IMR-90 (cell line): ENCODE data around the gene ERBB4. TPM values are rescaled to one million over a fixed set of nuclear protein-coding genes. Genes with fewer than 3 reads are reported as not detected.

Source experiments
- ATAC-seq: fragments of 200-7000 bp; cut with Tn5 transposase; 2 replicates; pipeline ENCODE4 v1.9.1; 2020; ENCODE audit warnings: low read depth, mild to moderate bottlenecking, moderate library complexity
- BruUV-seq: library from RNA; stranded (reverse); fragments of 400-500 nt; replicated peaks from 2 replicates; lab custom pipeline; 2021; lab: Mats Ljungman, UMichigan
- CTCF ChIA-PET: fragments of 300-600 bp; formaldehyde crosslinking; extraction: SDS; loops from one replicate; lab custom pipeline; 2021; ENCODE audit warnings: antibody characterized with exemption; lab: Yijun Ruan, JAX
- POLR2A ChIA-PET: fragments of 300-600 bp; sonication (Branson Sonifier 250); formaldehyde crosslinking; loops from one replicate; lab custom pipeline; 2022; ENCODE audit warnings: antibody characterized with exemption; ENCODE audit not compliant: unreplicated experiment; lab: Charles Lee
- DNase-seq: peaks from one replicate; pipeline ENCODE4 v3.0.0; 2013
- H2AFZ ChIP-seq: replicated peaks from 2 replicates; pipeline ENCODE3; 2013; ENCODE audit warnings: low read length, mild to moderate bottlenecking; ENCODE audit not compliant: poor library complexity
- H2AK5ac ChIP-seq: 2 replicates; pipeline ENCODE4 v1.6.1; 2013; ENCODE audit warnings: low read depth, low read length, inconsistent platforms
- H2AK9ac ChIP-seq: replicated peaks from 2 replicates; pipeline ENCODE3; 2013; ENCODE audit warnings: mild to moderate bottlenecking, low read depth, low read length, moderate library complexity; ENCODE audit not compliant: poor library complexity
- H2BK120ac ChIP-seq: 2 replicates; pipeline ENCODE4 v1.6.1; 2013; ENCODE audit warnings: low read depth, low read length, inconsistent platforms
- H2BK15ac ChIP-seq: 3 replicates; pipeline ENCODE4 v1.6.1; 2013; ENCODE audit warnings: low read depth, low read length, inconsistent platforms
- H2BK20ac ChIP-seq: 2 replicates; pipeline ENCODE4 v1.6.1; 2013; ENCODE audit warnings: low read depth, mild to moderate bottlenecking, inconsistent platforms, low read length, moderate library complexity
- H2BK5ac ChIP-seq: 2 replicates; pipeline ENCODE4 v1.6.1; 2013; ENCODE audit warnings: mild to moderate bottlenecking, low read depth, low read length, inconsistent platforms; ENCODE audit not compliant: poor library complexity, severe bottlenecking
- H3K14ac ChIP-seq: replicated peaks from 2 replicates; pipeline ENCODE4 v1.6.1; 2013; ENCODE audit warnings: low read depth, low read length, inconsistent platforms
- H3K18ac ChIP-seq: 2 replicates; pipeline ENCODE4 v1.6.1; 2013; ENCODE audit warnings: low read depth, low read length, control low read depth
- H3K23ac ChIP-seq: 2 replicates; pipeline ENCODE4 v1.6.1; 2013; ENCODE audit warnings: low read depth, low read length, inconsistent platforms
- H3K27ac ChIP-seq: 2 replicates; pipeline ENCODE4 v1.5.1; 2013; ENCODE audit warnings: mild to moderate bottlenecking, control low read depth, low read length; ENCODE audit not compliant: insufficient read depth
- H3K27me3 ChIP-seq: 2 replicates; pipeline ENCODE4 v1.6.1; 2013; ENCODE audit warnings: low read length; ENCODE audit not compliant: control insufficient read depth, insufficient read depth
- H3K36me3 ChIP-seq: 2 replicates; pipeline ENCODE4 v1.6.1; 2013; ENCODE audit warnings: low read length, mixed read lengths; ENCODE audit not compliant: control insufficient read depth, insufficient read depth
- H3K4ac ChIP-seq: 2 replicates; pipeline ENCODE4 v1.6.1; 2013; ENCODE audit warnings: low read depth, low read length, inconsistent platforms
- H3K4me1 ChIP-seq: 2 replicates; pipeline ENCODE4 v1.6.1; 2013; ENCODE audit warnings: low read length, mixed read lengths; ENCODE audit not compliant: control insufficient read depth, insufficient read depth
- H3K4me2 ChIP-seq: 2 replicates; pipeline ENCODE4 v1.6.1; 2013; ENCODE audit warnings: low read depth, mild to moderate bottlenecking, control low read depth, low read length, moderate library complexity
- H3K4me3 ChIP-seq: 2 replicates; pipeline ENCODE4 v1.5.1; 2013; ENCODE audit warnings: low read depth, mild to moderate bottlenecking, control low read depth, low read length, moderate library complexity; ENCODE audit not compliant: insufficient read depth
- H3K56ac ChIP-seq: 2 replicates; pipeline ENCODE4 v1.6.1; 2013; ENCODE audit warnings: low read length, inconsistent platforms; ENCODE audit not compliant: insufficient read depth; ENCODE audit errors: extremely low read depth
- H3K79me1 ChIP-seq, 2 experiments: 2 replicates each; pipeline ENCODE4 v1.6.1; 2013; ENCODE audit warnings: low read length in 2 of 2, inconsistent platforms in 1 of 2, low read depth in 1 of 2
- H3K9ac ChIP-seq: 2 replicates; pipeline ENCODE4 v1.6.1; 2013; ENCODE audit warnings: low read depth, low read length, control low read depth
- H3K9me1 ChIP-seq: 2 replicates; pipeline ENCODE4 v1.6.1; 2013; ENCODE audit warnings: low read length, inconsistent platforms; ENCODE audit not compliant: insufficient read depth
- H3K9me3 ChIP-seq: 2 replicates; pipeline ENCODE4 v1.6.1; 2013; ENCODE audit warnings: low read length; ENCODE audit not compliant: control insufficient read depth, insufficient read depth
- H4K20me1 ChIP-seq: 2 replicates; pipeline ENCODE4 v1.6.1; 2013; ENCODE audit warnings: low read length, inconsistent platforms; ENCODE audit not compliant: insufficient read depth
- H4K5ac ChIP-seq: 2 replicates; pipeline ENCODE4 v1.6.1; 2013; ENCODE audit warnings: mild to moderate bottlenecking, low read depth, low read length, control low read depth
- H4K8ac ChIP-seq, 2 experiments: 2 replicates each; pipeline ENCODE4 v1.6.1; 2013; ENCODE audit warnings: low read depth in 2 of 2, low read length in 2 of 2, control low read depth in 1 of 2, inconsistent platforms in 1 of 2
- H4K91ac ChIP-seq: 2 replicates; pipeline ENCODE4 v1.6.1; 2013; ENCODE audit warnings: low read depth, low read length, inconsistent platforms; ENCODE audit not compliant: insufficient read depth
- BHLHE40 ChIP-seq: fragments of 150-350 bp; IDR thresholded peaks from 2 replicates; pipeline ENCODE4 v1.6.1; 2016; ENCODE audit warnings: mild to moderate bottlenecking, low read depth, low read length
- CEBPB ChIP-seq: IDR thresholded peaks from 2 replicates; pipeline ENCODE4 v1.6.1; 2012; ENCODE audit warnings: low read depth, low read length, improper control_type of control experiment
- CHD1 ChIP-seq: IDR thresholded peaks from 2 replicates; pipeline ENCODE4 v1.6.1; 2012; ENCODE audit warnings: low read depth, low read length, improper control_type of control experiment
- FOS ChIP-seq: fragments of 150-350 bp; IDR thresholded peaks from 2 replicates; pipeline ENCODE4 v1.6.1; 2016; ENCODE audit warnings: low read depth, low read length
- MXI1 ChIP-seq: IDR thresholded peaks from 2 replicates; pipeline ENCODE4 v1.6.1; 2012; ENCODE audit warnings: low read depth, mild to moderate bottlenecking, low read length, moderate library complexity, borderline replicate concordance
- POLR2A ChIP-seq: IDR thresholded peaks from 2 replicates; pipeline ENCODE4 v1.6.1; 2012; ENCODE audit warnings: mild to moderate bottlenecking, low read depth, low read length
- RCOR1 ChIP-seq: IDR thresholded peaks from 2 replicates; pipeline ENCODE4 v1.6.1; 2012; ENCODE audit warnings: mild to moderate bottlenecking, low read length, improper control_type of control experiment; ENCODE audit not compliant: insufficient replicate concordance
- RFX5 ChIP-seq: IDR thresholded peaks from 2 replicates; pipeline ENCODE4 v1.8.0; 2012; ENCODE audit warnings: low read depth, mild to moderate bottlenecking, low read length, moderate library complexity
- WGBS, 2 experiments: methylation state at CpG; one replicate each; pipeline versions ENCODE4 v1.1.5 to v1.1.7; 2013; ENCODE audit warnings: missing lambda C conversion rate in 2 of 2; ENCODE audit not compliant: insufficient read length in 1 of 2; ENCODE audit errors: extremely low coverage in 2 of 2; 5-methylcytosine and 5-hydroxymethylcytosine counted together
- dilution Hi-C: fragments of 300-500 bp; cut with HindIII; formaldehyde crosslinking; loops from one replicate; pipeline ENCODE4 v1.14.3; 2018; ENCODE audit warnings: low sequenced_read_pairs; ENCODE audit not compliant: unreplicated experiment
- in situ Hi-C: fragments of 300-500 bp; cut with MboI; formaldehyde crosslinking; loops from 3 replicates; pipeline ENCODE4 v1.14.3; 2019; ENCODE audit warnings: low sequenced_read_pairs, inconsistent platforms, mixed read lengths
- intact Hi-C: fragments of 100-400 bp; cut with micrococcal nuclease; formaldehyde crosslinking; loops from 2 replicates; pipeline ENCODE4 v1.10.0; 2022
- polyA plus RNA-seq, 3 experiments: library from polyadenylated mRNA; depleted of rRNA; stranded (reverse); fragments of >200 nt; gene quantifications; 2 replicates each; pipeline ENCODE4 v1.2.3, GENCODE V29; 2012; ENCODE audit warnings: low replicate concordance in 1 of 3
- total RNA-seq: library from RNA; depleted of rRNA; stranded (reverse); fragments of >200 nt; gene quantifications from 2 replicates; pipeline ENCODE4 v1.2.3, GENCODE V29; 2012

The ERBB4 gene
- total and polyA plus RNA-seq, 2 of the 4 experiments (the other 2 are of a cell fraction) = not detected

GRCh38 chr2:212556296-212556695 is 17.7 kb upstream of the ERBB4 start:
- no peaks in the 10 kb centered on the region for H3K4me1 ChIP-seq
- BruUV-seq = no TSS peak
- no peak overlapping the region for H2AK9ac ChIP-seq
- no peak for ATAC-seq
- no peaks in the 10 kb centered on the region for H3K27me3 ChIP-seq
- no peaks in the 10 kb centered on the region for H3K36me3 ChIP-seq
- no CpG with 5 or more reads among the region's 4 CpGs for WGBS, 2 experiments
- ChIA-PET CTCF (no interaction called here), POLR2A (no interaction called here)
- H3K27ac ChIP-seq = no peak overlapping the region
- H2BK5ac ChIP-seq = no peak overlapping the region
- H3K23ac ChIP-seq = no peak overlapping the region
- no peak overlapping the region for H4K91ac ChIP-seq
- H3K79me1 ChIP-seq = no peaks in the 10 kb centered on the region
- H3K56ac ChIP-seq = no peak overlapping the region
- H3K4me3 ChIP-seq = no peak overlapping the region
- H4K20me1 ChIP-seq = no peaks in the 10 kb centered on the region
- no peaks in the 10 kb centered on the region for H3K9me1 ChIP-seq
- no peaks in the 10 kb centered on the region for H3K9me3 ChIP-seq
- no peak overlapping the region for H3K4ac ChIP-seq
- in situ Hi-C loops (loop anchor here (10.0 kb wide), 1 partner anchor 801 kb away; no protein-coding TSS in a partner anchor), intact Hi-C loops (no loop called here), dilution Hi-C loops (no loop called here)
- H3K4me2 ChIP-seq = no peak overlapping the region
- no peak overlapping the region for H3K14ac ChIP-seq
- no peak overlapping the region for H2AK5ac ChIP-seq
- H2BK15ac ChIP-seq = no peak overlapping the region
- H4K5ac ChIP-seq = no peak overlapping the region
- H2AFZ ChIP-seq = no peak overlapping the region
- TF ChIP-seq RCOR1 (no peak), RFX5 (no peak), CEBPB (no peak), BHLHE40 (no peak), POLR2A (no peak), MXI1 (no peak), CHD1 (no peak), FOS (no peak)
- H2BK20ac ChIP-seq = no peak overlapping the region
- H2BK120ac ChIP-seq = no peak overlapping the region
- no peak overlapping the region for H3K18ac ChIP-seq
- H4K8ac ChIP-seq = no peak overlapping the region
- H3K9ac ChIP-seq = no peak overlapping the region
- no peak for DNase-seq
